Hepatocyte (in vitro differentiated cells): ENCODE measurements around the gene TRIM63. TPM values are rescaled to one million over a fixed set of nuclear protein-coding genes. Genes with fewer than 3 reads are reported as not detected.

Source experiments
- DNase-seq: peaks from one replicate; pipeline ENCODE4 v3.0.0-alpha.2; 2016; ENCODE audit warnings: low spot score
- H2AFZ ChIP-seq: fragments of 200-600 bp; sonication (generic); 2 replicates; pipeline ENCODE4 v1.6.0; 2016; ENCODE audit warnings: antibody characterized with exemption, mild to moderate bottlenecking
- H3K27ac ChIP-seq: fragments of 200-600 bp; sonication (generic); 2 replicates; pipeline ENCODE4 v1.5.1; 2016; ENCODE audit warnings: mild to moderate bottlenecking
- H3K27me3 ChIP-seq: fragments of 200-600 bp; sonication (generic); 2 replicates; pipeline ENCODE4 v1.6.1; 2016
- H3K36me3 ChIP-seq: fragments of 200-600 bp; sonication (generic); replicated peaks from 2 replicates; pipeline ENCODE4 v1.5.1; 2016; ENCODE audit warnings: low read depth; ENCODE audit not compliant: insufficient read depth
- H3K4me1 ChIP-seq: fragments of 200-600 bp; sonication (generic); 2 replicates; pipeline ENCODE4 v1.5.1; 2016; ENCODE audit warnings: mild to moderate bottlenecking, moderate library complexity; ENCODE audit not compliant: insufficient read depth
- H3K4me2 ChIP-seq: fragments of 200-600 bp; sonication (generic); 2 replicates; pipeline ENCODE4 v1.6.0; 2016
- H3K4me3 ChIP-seq: fragments of 200-600 bp; sonication (generic); 2 replicates; pipeline ENCODE4 v1.5.1; 2016; ENCODE audit warnings: mild to moderate bottlenecking
- H3K79me2 ChIP-seq: fragments of 200-600 bp; sonication (generic); 2 replicates; pipeline ENCODE4 v1.6.0; 2017; ENCODE audit warnings: mild to moderate bottlenecking
- H3K9me2 ChIP-seq: fragments of 200-600 bp; sonication (generic); replicated peaks from 2 replicates; pipeline ENCODE4 v1.6.0; 2017; ENCODE audit warnings: mild to moderate bottlenecking; ENCODE audit not compliant: insufficient read depth
- H3K9me3 ChIP-seq: fragments of 200-600 bp; sonication (generic); 2 replicates; pipeline ENCODE4 v1.5.1; 2016; ENCODE audit warnings: low read depth, mild to moderate bottlenecking
- H4K20me1 ChIP-seq: fragments of 200-600 bp; sonication (generic); 2 replicates; pipeline ENCODE4 v1.6.0; 2016; ENCODE audit warnings: mild to moderate bottlenecking; ENCODE audit not compliant: insufficient read depth, poor library complexity, severe bottlenecking
- EZH2 ChIP-seq: fragments of 200-600 bp; sonication (generic); IDR thresholded peaks from 2 replicates; pipeline ENCODE4 v1.6.1; 2016; ENCODE audit warnings: antibody characterized with exemption, mild to moderate bottlenecking, borderline replicate concordance
- EZH2phosphoT487 ChIP-seq: fragments of 200-600 bp; sonication (generic); IDR thresholded peaks from one replicate; pipeline ENCODE4 v1.6.1; 2018; ENCODE audit warnings: antibody characterized with exemption, mild to moderate bottlenecking, low read depth, moderate library complexity; ENCODE audit not compliant: unreplicated experiment, severe bottlenecking
- WGBS: methylation state at CpG from one replicate; pipeline ENCODE4 v1.1.6; 2016; ENCODE audit warnings: low lambda C conversion rate; ENCODE audit errors: missing lambda C conversion rate; 5-methylcytosine and 5-hydroxymethylcytosine counted together
- polyA plus RNA-seq: library from polyadenylated mRNA; unstranded; fragments of >200 nt; fragmentation: Nextera tagmentation; extraction: Ambion mirVana; gene quantifications from 2 replicates; pipeline ENCODE4 v1.2.1, GENCODE V29; 2016
- total RNA-seq: library from RNA; depleted of rRNA; stranded (reverse); fragments of >200 nt; gene quantifications from 2 replicates; pipeline ENCODE4 v1.2.3, GENCODE V29; 2014
- TF ChIP-seq, protein P1 (sequence below): fragments of 200-600 bp; sonication (generic); IDR thresholded peaks from 2 replicates; pipeline ENCODE4 v1.5.1; 2016; ENCODE audit warnings: antibody characterized with exemption, mild to moderate bottlenecking; ENCODE audit not compliant: poor library complexity

The TRIM63 gene
- total and polyA plus RNA-seq, 2 experiments from 2014 or later = 2.9 to 8.2 TPM

DNA sequence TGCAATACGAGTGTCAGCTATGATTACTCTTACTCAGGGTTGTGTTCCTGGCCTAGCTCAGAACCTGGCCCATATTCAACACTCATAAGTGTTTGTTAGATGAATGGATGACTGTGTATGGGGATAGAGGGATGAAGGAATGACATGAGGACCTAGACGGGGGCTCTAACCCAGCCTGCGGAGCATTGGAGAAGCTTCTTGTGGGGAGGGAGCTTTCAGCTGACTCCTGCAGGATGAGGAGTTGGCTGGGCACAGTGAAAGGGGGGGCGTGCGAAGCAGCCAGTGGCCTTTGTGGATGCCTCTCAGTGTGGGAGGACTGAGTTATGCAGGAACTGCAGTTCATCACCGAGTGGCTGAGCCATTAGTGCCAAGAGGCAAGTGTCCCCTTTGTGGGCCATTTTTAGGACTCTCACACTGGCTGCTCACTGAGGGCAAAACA, 47.1 kb downstream of the TRIM63 start:
- H3K4me2 ChIP-seq = no peak overlapping the region
- 72% methylated on average over 6 of the region's 6 CpGs for WGBS
- H3K36me3 ChIP-seq = no peaks in the 10 kb centered on the region
- H3K27me3 ChIP-seq = no peaks in the 10 kb centered on the region
- H3K4me1 ChIP-seq = no peaks in the 10 kb centered on the region
- H3K9me3 ChIP-seq = no peaks in the 10 kb centered on the region
- no peaks in the 10 kb centered on the region for H3K9me2 ChIP-seq
- H4K20me1 ChIP-seq = no peaks in the 10 kb centered on the region
- no peaks in the 10 kb centered on the region for H3K79me2 ChIP-seq
- no peak overlapping the region for H3K4me3 ChIP-seq
- DNase-seq = no peak
- no peak overlapping the region for H3K27ac ChIP-seq
- H2AFZ ChIP-seq = no peak overlapping the region
- TF ChIP-seq, protein P1, sequence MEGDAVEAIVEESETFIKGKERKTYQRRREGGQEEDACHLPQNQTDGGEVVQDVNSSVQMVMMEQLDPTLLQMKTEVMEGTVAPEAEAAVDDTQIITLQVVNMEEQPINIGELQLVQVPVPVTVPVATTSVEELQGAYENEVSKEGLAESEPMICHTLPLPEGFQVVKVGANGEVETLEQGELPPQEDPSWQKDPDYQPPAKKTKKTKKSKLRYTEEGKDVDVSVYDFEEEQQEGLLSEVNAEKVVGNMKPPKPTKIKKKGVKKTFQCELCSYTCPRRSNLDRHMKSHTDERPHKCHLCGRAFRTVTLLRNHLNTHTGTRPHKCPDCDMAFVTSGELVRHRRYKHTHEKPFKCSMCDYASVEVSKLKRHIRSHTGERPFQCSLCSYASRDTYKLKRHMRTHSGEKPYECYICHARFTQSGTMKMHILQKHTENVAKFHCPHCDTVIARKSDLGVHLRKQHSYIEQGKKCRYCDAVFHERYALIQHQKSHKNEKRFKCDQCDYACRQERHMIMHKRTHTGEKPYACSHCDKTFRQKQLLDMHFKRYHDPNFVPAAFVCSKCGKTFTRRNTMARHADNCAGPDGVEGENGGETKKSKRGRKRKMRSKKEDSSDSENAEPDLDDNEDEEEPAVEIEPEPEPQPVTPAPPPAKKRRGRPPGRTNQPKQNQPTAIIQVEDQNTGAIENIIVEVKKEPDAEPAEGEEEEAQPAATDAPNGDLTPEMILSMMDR = no peak
- TF ChIP-seq EZH2phosphoT487 (no peak), EZH2 (no peak)

DNA sequence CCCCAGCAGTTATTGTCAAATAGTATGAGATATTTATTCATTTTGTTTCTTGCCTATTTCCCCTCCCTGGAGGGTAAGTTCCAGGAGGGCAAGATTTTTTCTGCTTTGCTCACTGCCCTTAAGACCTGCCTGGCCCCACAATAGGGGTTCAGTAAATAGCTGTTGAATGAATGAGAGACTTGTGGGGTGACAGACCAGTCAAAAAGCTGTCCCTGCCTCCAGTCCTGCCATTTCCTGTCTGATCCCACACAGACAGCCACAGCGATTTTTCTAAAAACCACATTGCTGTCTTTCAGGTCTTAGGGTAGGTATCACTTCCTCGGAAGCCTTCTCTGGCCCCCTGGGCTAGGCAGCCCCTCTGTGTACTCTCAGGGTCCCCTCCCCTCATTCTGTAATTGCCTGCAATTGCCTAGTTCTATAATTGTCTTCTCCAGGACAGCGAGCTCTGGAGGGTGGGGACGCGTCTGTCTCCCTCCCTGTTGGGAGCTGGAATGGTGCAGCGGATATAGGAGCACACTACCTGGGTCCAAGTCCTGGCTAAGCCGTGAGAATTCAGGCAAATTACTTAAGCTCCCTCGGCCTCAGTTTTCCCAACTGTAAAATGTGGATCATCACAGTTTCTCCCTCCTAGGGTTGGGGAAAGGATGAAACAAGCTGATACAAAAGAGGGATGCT, 47.7 kb downstream of the TRIM63 start:
- 72% methylated on average over 8 of the region's 8 CpGs for WGBS
- Histone ChIP-seq H2AFZ (no peak overlapping the region), H3K9me3 (no peaks in the 10 kb centered on the region)

DNA sequence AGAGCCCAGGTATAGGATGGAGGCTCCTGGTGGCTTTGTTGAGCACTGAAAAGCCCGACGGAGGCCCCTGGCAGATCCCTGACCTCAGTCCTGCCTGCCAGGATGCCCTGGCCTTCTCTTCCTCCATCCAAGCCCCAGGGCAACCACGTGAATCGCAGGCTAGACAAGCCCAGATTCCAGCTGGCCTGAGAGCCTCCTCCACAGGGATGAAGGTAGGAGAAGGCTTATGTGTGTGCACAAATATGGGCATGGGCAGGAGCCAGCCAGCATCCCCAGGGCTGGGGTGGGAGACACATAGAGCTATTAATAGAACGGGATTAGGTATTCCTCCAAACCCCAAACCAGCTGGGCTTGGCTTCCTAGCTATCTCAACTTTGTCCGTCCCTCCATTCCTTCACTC, 49.8 kb downstream of the TRIM63 start:
- no peaks in the 10 kb centered on the region for H3K4me1 ChIP-seq
- H3K27ac ChIP-seq = no peak overlapping the region
- no peaks in the 10 kb centered on the region for H4K20me1 ChIP-seq
- WGBS = 62% methylated on average over 6 of the region's 6 CpGs
- H2AFZ ChIP-seq = no peak overlapping the region
- H3K4me2 ChIP-seq = no peak overlapping the region
- no peak for TF ChIP-seq EZH2phosphoT487
- TF ChIP-seq, protein P1 = no peak
- TF ChIP-seq EZH2 = no peak
- no peaks in the 10 kb centered on the region for H3K9me2 ChIP-seq
- H3K79me2 ChIP-seq = no peaks in the 10 kb centered on the region
- H3K9me3 ChIP-seq = no peaks in the 10 kb centered on the region
- H3K36me3 ChIP-seq = no peaks in the 10 kb centered on the region
- H3K27me3 ChIP-seq = no peaks in the 10 kb centered on the region
- no peak overlapping the region for H3K4me3 ChIP-seq
- DNase-seq = no peak

More for the DNA sequence above, 47.7 kb downstream of the TRIM63 start:
- Histone ChIP-seq H4K20me1 (no peaks in the 10 kb centered on the region), H3K36me3 (no peaks in the 10 kb centered on the region), H3K27me3 (no peaks in the 10 kb centered on the region), H3K79me2 (no peaks in the 10 kb centered on the region), H3K4me2 (no peak overlapping the region), H3K9me2 (no peaks in the 10 kb centered on the region), H3K4me3 (no peak overlapping the region), H3K27ac (no peak overlapping the region), H3K4me1 (no peaks in the 10 kb centered on the region)
- DNase-seq = no peak
- TF ChIP-seq, protein P1 = no peak
- no peak for TF ChIP-seq EZH2phosphoT487
